ENCODE measurements around the gene FLNA.
A peak's percentile ranks its signal among the peaks of the same experiment; 100 is the strongest.

Gene FLNA

DNA sequence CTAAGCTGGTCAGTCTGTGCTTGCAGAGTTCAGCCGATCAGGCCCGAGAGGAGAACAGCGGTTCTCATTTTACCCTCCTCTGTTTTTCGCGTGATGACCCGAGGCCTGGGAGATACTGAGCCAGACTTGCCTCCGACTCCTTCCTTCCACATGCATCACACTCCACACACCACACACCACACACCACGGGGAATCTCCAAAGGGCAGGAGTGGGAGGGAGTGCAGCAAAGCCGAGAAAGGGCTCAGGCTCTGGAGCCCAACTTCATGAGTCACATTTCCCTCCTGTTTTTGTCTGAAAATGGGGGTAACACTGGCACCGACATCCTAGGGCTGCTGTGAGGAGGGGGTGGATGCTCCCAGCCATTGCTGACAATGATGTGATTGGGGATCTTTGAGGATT, 39.9 kb downstream of the FLNA start:
- no peak for DNase-seq (ENCODE audit: low spot score)

DNA sequence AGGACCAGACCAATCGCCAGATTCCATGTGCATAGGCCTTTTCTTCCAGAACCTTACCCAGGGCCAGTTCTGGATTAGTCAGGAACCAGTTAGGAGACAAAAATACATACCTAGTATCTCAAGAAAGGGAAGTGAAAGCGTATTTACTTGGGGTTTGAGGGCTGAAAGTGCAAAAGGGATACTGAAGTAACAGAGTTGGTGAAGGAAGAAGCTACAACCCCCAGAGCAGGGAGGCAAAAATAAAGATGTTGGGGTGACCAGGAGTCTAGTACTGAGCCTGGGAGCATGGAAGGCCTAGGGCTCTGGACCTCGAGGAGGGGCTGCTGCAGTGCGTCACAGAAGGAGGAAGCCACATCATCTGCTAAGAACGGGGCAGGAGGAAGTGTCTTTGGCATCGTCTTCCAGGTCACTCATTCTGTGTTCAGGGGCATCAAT, 40.6 kb downstream of the FLNA start:
- DNase-seq (ENCODE audit: low spot score) = no peak

DNA sequence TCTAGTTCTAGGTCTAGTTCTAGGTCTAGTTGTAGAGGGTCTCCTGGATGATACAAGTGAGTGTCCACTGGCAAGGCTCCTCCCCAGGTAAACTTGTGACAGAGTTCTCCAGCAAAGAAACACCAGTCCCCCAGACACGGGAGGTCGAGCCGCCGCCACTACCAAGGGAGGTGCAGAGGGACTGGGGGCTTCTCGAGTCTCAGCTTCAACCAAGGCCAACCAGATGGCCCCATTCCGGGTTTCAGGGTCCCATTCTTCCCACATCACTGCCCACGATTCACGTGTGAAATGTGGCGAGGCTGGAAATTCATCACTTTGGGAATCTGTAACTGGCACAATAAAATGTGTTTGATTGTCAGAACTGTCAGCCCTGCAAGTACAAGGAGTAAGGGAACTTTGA, 41.3 kb downstream of the FLNA start:
- no peak for DNase-seq (ENCODE audit: low spot score)

DNA sequence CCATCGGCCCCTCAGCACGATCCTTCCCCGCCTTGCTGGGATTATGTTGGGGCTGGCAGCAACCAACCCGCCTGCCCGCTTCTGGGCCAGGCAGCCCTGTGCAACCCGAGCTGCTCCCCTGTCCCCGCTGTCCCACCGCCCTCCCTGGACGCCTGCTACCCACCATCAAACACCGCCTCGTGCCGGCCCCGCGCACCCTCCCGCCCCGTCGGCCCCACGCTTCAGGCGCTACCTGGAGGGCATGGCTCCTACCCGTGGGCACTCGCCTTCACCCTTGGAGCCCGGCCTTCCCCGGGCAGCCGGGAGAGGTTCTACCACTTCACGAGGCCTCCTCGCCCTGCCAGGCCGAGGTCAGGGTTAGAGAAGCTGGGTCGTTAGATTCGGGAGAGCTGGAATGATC, 41.9 kb downstream of the FLNA start:
- DNase-seq (ENCODE audit: low spot score) = no peak

DNA sequence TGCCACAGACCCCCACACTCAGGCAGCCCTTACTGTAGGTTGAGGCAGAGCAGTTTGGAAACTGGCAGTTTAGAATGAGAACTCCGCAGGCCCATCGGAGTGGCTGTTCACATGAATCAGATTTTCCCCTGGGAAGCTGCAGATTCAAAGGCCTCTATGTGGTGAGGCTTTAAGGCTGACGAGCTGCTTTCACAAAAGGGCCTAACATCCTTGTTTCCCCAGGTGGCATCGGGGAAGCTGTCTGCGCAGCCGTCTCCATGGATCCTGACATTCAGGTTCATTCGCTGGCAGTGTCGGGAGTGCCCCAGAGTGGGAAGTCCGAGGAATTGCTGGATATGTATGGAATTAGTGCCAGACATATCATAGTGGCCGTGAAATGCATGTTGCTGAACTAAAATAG, 45.1 kb downstream of the FLNA start:
- DNase-seq (ENCODE audit: low spot score) = no peak

DNA sequence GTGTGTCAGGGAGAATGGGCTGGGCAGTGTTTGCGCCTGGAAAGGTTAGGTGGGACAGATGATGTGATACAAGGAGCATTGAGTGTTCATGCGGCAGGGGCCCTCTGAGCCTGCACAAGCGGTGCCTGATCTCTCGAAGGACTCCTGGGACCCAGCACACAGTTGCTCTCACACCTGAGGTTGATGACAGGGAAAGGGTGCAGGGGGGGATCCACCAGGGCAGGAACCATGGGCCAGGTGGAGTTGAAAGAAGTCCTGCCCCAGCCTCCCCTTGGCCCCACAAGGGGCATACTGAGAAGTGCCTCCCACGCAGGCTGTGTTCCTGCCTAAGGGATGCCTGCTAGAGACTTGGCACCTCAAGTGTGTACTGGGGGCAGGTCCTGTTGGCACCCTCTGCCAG, 45.8 kb downstream of the FLNA start:
- DNase-seq (ENCODE audit: low spot score) = no peak

DNA sequence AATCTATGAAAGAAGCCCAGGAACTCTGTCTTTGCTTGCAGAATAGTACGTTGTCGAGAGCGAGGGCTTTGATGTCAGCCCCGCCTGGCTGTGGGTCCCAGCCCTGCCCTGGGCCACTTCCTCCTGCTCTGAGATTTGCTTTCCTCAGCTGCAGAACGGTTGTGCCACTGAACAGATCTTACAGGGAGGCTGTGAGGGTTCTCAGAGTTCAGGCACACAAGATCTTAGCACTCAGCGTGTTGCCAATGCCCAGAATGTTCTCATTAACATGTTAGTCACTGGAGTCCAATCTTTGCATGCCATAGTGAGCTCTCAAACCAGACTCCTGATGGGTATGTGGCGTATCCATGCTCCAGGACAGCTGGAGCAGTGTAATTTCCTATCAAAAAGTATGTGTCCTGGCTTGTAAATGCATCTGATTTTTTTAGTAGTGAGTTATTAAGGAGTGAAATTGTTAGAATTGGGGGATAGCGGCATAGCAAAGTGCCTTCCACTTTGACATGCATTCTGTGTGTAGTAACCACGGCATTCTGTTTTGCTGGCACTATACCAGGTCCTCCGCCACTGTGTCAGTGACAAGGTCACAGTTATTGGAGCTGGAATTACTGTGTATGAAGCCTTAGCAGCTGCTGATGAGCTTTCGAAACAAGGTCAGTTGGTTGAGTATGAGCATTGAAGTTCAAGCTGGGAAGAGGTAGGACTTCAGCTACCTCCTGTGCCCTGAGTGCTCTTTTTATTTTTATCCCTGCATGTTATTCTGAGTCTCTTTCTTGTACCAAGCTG, 47.2 kb downstream of the FLNA start:
- DNase-seq (ENCODE audit: low spot score) = peak; percentile 57

DNA sequence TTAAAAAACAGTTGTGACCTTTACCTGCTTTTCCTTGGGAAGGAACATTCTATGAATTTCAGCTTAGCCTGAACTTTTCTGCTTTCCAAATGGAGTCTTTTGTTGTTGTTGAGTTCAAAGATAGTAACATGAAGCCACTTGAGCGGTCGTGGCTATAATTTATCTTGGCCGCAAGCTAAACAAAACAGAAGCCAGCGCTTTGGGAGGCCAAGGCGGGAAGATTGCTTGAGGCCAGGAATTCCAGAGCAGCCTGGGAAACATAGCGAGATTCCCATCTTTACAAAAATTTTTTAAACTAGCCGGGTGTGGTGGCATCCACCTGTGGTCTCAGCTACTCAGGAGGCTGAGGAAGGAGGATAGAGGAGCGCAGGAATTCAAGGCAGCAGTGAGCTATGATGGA, 48.9 kb downstream of the FLNA start:
- no peak for DNase-seq (ENCODE audit: low spot score)

DNA sequence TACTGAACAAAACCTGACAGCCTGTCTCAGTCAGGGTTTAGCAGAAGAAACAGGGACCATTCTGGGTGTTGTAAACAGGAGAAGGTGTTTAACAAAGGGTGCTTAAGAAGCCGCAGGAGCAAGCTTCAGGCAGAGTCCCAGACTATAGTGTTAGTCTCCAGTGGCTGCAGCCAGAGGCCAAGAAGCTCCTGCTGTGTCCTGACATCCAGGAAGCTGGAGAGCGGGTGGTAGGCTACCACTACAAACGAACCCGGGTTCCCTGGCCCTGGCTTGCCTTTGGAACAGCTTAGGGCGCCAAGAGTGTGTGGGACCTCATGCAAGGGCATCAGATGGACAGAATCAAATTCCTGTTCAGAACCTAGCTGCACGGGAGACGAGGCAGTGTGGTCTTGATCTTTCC, 50.9 kb downstream of the FLNA start:
- no peak for DNase-seq (ENCODE audit: low spot score)

DNA sequence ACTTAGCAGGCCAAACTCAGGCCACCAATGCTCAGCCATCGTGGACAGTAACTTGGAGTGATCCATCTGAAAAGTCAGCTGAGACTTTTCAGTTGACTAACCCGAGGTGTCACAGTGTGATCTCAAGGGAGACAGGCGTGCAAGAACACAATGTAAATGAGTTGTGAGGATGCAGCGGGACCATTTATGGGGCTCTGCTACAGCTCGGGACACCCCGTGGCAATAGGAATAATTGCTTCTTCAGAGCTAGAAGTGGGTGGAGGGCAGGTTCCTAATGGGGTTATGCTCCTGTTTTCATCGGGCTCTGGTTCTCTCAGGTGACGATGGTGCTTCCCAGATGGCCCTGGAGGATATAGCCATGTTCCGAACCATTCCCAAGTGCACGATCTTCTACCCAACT, 51.5 kb downstream of the FLNA start:
- DNase-seq (ENCODE audit: low spot score) = no peak

DNA sequence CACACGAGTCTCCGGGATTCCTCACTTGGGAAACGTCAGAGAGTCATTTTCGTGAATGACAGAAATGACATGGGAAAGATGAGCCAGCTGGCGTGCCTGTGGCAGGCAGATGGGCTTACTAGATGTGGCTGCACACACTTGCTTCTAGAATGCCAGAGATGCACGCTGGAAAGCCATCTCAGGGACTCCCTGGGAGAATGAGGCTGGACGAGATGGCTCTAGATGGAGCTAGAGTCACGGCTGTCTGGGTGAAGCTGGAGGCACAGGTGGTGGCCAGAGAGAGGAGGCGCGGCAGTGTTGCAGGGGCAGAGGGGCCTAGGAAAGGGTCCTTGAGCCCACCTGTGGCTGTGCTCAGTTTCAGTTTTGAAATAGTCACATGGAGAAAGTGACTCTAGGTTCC, 52.8 kb downstream of the FLNA start:
- peak; percentile 34 for DNase-seq (ENCODE audit: low spot score)

DNA sequence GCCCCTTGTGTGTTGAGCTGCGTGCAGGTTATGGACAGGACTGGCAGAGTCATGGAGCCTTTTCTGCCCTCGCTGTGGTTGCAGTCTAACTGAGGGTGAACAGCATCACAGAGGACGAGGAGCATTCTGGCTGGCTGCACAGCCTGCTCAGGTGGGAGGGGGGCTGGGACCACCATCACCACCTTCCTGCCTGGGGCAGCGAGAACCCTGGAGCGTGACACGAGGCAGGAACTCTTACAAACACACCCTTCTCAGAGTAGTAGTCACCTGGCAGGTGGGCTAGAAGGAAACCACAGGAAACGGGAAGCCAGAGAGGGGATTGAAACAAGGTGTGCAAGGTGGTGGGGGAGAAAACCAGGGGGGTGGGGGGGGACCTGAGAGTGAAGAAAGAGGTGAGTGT, 53.3 kb downstream of the FLNA start:
- DNase-seq (ENCODE audit: low spot score) = no peak

DNA sequence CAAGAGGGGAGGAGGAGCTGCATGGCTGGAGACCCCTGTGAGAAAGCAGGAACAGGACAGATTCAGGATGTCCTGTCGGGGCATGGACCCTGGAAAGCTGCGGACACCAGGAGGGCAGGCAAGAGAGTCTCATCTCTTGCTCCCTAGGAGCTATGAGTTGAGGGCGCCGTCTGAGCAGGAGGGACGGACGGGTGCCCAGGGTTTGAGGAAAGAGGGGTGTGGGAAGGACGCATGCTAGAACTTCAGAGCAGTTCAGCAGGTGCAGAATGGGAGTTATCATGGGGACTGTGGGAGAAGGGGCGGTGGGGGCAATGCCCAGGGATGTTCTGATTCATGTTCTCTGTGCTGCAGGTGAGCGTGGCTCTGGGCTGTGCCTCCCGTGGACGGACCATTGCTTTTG, 54.0 kb downstream of the FLNA start:
- DNase-seq (ENCODE audit: low spot score) = no peak

DNA sequence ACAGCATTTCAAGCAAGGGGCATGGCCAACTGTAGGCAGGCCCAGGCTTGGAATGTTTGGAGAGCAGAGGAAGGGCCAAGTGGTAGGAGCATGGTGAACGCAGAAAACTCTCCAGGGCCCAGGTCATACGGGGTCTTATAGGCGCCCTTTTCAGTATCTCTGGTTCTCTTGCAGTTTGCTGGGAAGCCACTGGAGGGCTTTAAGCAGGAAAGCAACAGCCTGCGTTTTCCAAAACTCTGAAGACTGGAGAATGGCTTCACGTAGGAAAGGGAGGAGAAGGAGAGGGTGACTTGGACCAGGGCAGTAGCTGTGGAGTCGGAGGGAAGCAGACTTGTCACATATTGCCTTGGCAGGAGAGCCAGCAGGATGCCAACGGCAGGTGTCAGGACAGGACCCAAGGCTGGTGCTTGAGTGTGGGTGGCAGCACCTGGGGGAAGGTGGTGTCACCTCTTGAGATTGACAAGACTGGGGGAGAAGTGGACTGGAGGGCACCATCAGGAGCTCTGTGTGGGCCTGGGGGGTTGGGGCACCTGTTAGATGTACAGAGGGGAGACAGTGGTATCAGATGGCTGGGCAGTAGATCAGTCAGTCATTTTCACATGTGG, 56.9 kb downstream of the FLNA start:
- DNase-seq (ENCODE audit: low spot score) = peak; percentile 24

DNA sequence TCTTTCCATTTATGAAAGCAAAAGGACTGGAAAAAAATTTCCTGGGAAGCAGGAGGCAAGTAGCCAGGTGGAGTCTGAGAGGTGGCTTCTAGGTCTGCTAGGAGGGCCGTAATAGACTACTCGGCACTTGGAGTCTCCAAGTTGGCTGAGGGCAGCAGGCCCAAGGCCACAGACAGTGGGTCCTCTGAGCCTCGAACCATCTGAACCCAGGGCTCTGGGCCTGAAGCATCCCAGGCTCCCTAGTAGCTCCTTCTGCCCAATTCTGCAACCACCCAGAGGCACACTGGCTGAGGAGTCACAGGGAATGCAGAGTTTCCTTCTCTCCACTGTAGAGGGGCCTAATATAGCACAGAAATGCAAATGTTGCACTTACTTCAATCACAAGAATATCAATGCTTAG, 59.0 kb downstream of the FLNA start:
- DNase-seq (ENCODE audit: low spot score) = no peak

DNA sequence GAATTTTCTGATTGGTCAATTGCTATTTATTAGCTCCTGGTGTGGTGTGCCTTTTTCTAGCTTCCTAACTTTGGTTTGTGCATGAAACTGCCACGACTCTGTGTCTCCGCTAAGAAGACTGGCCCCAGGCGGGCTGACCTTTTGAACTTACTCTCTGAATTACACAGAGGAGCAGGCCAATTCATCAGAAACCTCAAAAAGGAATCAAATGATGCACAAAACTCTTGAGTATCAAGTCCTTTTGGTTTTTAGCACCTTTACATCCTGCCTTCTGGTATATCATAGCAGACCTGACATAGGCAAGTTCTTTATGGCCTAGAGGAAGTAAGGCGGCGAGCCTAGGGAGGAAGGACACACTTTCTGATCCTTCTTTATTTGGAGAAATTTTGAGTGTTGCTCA, 61.3 kb downstream of the FLNA start:
- DNase-seq (ENCODE audit: low spot score) = no peak

DNA sequence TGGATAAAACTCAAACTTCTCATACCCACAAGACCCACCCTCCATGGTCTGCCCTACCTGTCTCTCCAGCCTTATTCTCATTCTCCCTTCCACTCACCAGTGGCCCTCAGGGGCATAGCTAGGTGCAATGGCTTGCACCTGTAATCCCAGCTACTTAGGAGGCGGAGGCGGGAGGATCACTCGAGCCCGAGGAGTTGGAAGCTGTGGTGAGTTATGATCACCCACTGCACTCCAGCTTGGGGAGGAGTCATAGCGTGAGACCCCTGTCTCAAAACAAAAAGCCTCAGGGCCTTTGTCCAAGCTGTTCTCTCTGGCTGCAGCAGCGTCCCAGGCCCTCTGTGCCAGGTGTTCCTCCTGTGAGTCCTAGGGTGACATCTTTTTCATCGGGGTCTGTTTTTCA, 62.3 kb downstream of the FLNA start:
- no peak for DNase-seq (ENCODE audit: low spot score)

DNA sequence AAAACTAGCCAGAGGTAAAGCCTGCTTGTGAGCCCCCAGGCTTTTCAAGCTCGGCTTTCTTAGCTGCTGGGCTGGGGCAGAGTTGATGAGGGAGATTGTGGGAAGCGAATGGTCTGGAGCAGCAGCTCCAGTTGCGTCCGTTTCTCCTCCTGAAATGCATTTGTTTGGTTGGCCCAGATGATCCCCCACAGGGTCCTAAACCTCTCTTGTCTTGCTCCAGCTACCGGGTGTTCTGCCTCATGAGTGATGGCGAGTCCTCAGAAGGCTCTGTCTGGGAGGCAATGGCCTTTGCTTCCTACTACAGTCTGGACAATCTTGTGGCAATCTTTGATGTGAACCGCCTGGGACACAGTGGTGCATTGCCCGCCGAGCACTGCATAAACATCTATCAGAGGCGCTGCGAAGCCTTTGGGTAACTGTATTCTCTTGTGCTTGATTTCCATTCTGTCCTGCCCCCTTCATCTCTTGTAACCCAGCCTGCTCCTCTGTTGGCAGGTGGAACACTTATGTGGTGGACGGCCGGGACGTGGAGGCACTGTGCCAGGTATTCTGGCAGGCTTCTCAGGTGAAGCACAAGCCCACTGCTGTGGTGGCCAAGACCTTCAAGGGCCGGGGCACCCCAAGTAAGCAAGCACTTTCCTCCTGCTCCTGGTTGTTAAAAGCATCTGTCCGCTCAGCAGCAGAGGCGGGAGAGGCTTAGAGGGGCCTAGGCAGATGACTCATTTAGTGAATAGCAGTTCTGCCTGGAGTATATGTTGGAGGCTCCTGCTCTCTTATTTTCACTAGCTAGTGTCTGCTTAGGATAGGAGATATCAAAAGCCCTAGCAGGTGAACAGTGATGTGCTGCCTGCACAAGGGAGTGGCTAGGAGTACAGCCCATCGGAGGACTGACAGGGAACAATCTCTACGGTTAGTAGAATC, 63.6 kb downstream of the FLNA start:
- no peak for DNase-seq (ENCODE audit: low spot score)

DNA sequence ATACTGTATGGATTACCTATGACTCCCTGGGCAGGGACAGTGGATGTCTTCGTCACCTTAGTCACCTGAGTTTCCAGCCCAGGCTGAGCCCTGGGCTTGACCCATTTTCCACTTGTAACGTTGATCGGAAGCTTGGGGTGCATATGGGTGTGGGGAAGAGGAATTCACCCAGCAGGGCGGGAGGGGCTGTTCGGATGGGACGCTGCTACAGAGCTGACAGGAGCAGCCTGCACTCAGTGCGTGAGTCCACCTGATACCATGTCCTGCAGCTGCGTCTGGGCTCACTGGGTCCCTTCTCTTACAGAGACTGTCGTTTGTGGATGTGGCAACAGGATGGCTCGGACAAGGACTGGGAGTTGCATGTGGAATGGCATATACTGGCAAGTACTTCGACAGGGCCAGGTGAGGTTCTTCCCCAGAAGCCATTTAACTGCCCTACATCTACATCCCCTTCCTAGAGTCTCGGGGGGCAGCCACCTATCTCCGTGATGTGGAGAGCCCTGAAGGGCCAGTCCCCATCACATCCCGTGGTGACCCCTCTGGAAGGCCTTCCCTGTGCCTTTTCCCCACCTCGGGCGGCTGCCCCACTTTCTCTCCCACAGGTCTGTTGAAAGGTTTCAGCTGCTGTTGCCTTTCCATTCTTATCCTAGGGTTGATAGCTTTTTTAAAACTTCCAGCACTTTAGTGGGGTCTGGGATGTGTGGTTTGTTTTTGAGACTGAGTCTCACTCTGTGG, 65.2 kb downstream of the FLNA start:
- no peak for DNase-seq (ENCODE audit: low spot score)

DNA sequence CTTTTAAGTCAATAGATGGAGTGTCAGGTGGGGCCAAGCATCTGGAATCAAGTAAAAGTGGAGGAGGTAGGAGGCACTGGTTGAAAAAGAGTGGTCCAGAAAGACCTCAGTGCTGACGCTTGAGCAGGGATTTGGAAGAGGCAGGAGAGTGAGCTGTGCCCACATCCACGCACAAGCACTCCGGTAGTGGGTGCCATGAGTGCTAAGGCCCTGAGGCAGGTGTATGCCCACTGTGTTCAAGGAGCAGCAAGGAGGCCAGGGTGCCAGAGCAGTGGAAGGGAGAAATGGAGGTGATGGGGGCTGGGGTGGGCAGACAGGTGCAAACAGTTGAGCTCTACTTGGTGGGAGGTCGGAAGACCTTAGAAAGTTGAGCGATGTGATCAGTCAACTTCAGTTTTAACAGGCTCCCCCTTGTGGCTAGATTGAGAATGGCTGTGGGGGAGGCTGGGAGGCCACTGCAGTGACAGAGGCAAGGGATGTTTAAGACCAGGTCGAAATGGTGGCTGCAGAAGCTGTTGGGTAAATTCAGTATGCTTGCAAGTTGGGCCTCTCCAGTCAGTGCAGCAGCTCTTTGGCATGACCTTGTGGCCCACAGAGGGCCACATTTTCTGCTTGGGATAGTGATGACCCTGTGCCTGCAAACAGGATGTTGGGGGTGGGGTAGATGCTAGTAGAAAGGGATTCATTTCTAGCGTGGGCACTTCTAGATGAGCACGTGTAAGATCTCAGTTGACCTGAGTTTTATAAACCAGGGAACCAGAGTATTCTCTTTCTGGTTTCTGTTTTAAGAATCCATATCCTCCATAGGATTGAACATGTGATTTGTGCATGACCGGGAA, 66.1 kb downstream of the FLNA start:
- DNase-seq (ENCODE audit: low spot score) = peak; percentile 52

DNA sequence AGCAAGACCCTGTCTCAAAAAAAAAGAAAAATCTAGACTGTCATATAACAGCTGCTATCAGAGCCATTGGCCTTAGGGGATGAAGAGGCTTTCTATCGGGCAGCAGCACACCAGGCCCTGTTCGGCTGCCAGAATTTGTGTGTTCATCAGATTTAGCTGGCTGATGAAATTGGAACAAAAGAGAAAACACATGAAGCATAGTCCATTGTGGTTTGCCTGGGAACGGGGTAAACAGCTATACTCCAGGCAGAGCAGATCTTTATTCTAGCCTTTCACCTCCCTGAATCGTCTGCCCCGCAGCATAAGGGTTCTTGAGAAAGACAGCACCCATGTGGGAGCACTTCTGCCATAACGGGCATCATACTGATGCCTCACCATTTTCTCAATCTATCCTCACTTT, 67.2 kb downstream of the FLNA start:
- no peak for DNase-seq (ENCODE audit: low spot score)
